WTC11 (cell line): ENCODE data around the gene TMEM252.

Experiments used
- CREB1 ChIP-seq: sonication (generic); formaldehyde crosslinking; IDR thresholded peaks from 2 replicates; pipeline ENCODE4 v1.8.0; 2023; ENCODE audit warnings: mild to moderate bottlenecking, missing genetic modification reagents
- CTCF ChIP-seq: fragments of 200-600 bp; IDR thresholded peaks from 2 replicates; pipeline ENCODE4 v1.8.0; 2022; ENCODE audit warnings: antibody characterized with exemption
- E2F1 ChIP-seq: sonication (generic); formaldehyde crosslinking; IDR thresholded peaks from 2 replicates; pipeline ENCODE4 v1.8.0; 2022; ENCODE audit warnings: mild to moderate bottlenecking, missing genetic modification reagents
- MAX ChIP-seq: sonication (generic); formaldehyde crosslinking; IDR thresholded peaks from 2 replicates; pipeline ENCODE4 v1.8.0; 2022; ENCODE audit warnings: mild to moderate bottlenecking, missing genetic modification reagents
- NFE2L1 ChIP-seq: sonication (generic); formaldehyde crosslinking; IDR thresholded peaks from 2 replicates; pipeline ENCODE4 v1.8.1; 2023; ENCODE audit warnings: missing genetic modification reagents
- NR3C1 ChIP-seq: sonication (generic); formaldehyde crosslinking; conservative IDR thresholded peaks from 2 replicates; pipeline ENCODE4 v1.8.1; 2023; ENCODE audit warnings: low read depth, mild to moderate bottlenecking, missing genetic modification reagents
- SMAD3 ChIP-seq: sonication (generic); formaldehyde crosslinking; IDR thresholded peaks from 2 replicates; pipeline ENCODE4 v1.8.0; 2022; ENCODE audit warnings: missing genetic modification reagents, mild to moderate bottlenecking, borderline replicate concordance
- TEAD1 ChIP-seq: sonication (generic); formaldehyde crosslinking; IDR thresholded peaks from 2 replicates; pipeline ENCODE4 v1.8.0; 2022; ENCODE audit warnings: mild to moderate bottlenecking, missing genetic modification reagents
- ZBTB21 ChIP-seq: sonication (generic); formaldehyde crosslinking; IDR thresholded peaks from 2 replicates; pipeline ENCODE4 v1.8.1; 2023; ENCODE audit warnings: mild to moderate bottlenecking, missing genetic modification reagents, borderline replicate concordance
- ZNF121 ChIP-seq: sonication (generic); formaldehyde crosslinking; IDR thresholded peaks from 2 replicates; pipeline ENCODE4 v1.8.0; 2023; ENCODE audit warnings: missing genetic modification reagents
- ZNF423 ChIP-seq: fragments of 250-450 bp; sonication (Bioruptor Pico); IDR thresholded peaks from 2 replicates; pipeline ENCODE4 v2.1.2; 2022; ENCODE audit warnings: mild to moderate bottlenecking, moderate library complexity
- TF ChIP-seq, protein P1 (sequence below): sonication (generic); formaldehyde crosslinking; IDR thresholded peaks from 2 replicates; pipeline ENCODE4 v1.8.0; 2022; ENCODE audit warnings: mild to moderate bottlenecking, missing genetic modification reagents
- TF ChIP-seq, protein P2 (sequence below): sonication (generic); formaldehyde crosslinking; conservative IDR thresholded peaks from 2 replicates; pipeline ENCODE4 v1.8.1; 2022; ENCODE audit warnings: mild to moderate bottlenecking, missing genetic modification reagents
- TF ChIP-seq, protein P3 (sequence below): sonication (generic); formaldehyde crosslinking; IDR thresholded peaks from 2 replicates; pipeline ENCODE4 v1.8.1; 2023; ENCODE audit warnings: mild to moderate bottlenecking, missing genetic modification reagents, moderate library complexity

DNA sequence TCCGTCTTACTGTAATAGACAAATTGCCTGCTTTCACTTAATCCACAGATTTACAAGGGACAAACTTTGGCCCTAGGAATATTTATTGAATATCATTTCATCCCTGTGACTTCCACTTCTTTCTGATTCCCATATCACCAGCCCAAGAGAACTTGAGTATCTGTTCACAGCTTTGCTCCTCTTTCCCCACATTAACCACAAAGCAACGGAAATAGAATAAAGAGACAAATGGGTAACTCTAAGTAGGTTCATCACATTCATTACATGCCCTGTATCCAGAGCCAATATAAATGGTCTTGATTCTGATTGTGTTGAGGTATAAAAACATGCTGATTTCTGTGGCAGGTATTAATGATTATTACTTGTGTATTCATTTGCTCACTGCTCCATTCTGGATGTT, 41.9 kb downstream of the TMEM252 start:
- TF ChIP-seq, protein P1, sequence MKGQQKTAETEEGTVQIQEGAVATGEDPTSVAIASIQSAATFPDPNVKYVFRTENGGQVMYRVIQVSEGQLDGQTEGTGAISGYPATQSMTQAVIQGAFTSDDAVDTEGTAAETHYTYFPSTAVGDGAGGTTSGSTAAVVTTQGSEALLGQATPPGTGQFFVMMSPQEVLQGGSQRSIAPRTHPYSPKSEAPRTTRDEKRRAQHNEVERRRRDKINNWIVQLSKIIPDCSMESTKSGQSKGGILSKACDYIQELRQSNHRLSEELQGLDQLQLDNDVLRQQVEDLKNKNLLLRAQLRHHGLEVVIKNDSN (CRISPR knock-in tag), result no peak
- TF ChIP-seq CTCF (no peak), CREB1 (no peak), MAX (CRISPR knock-in tag) (no peak), ZNF423 (CRISPR knock-in tag) (no peak), NFE2L1 (CRISPR knock-in tag) (no peak), ZNF121 (CRISPR knock-in tag) (no peak), SMAD3 (no peak), ZBTB21 (no peak), TEAD1 (CRISPR knock-in tag) (no peak), NR3C1 (no peak), E2F1 (CRISPR knock-in tag) (no peak)
- TF ChIP-seq, protein P2, sequence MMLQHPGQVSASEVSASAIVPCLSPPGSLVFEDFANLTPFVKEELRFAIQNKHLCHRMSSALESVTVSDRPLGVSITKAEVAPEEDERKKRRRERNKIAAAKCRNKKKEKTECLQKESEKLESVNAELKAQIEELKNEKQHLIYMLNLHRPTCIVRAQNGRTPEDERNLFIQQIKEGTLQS, result no peak
- TF ChIP-seq, protein P3, sequence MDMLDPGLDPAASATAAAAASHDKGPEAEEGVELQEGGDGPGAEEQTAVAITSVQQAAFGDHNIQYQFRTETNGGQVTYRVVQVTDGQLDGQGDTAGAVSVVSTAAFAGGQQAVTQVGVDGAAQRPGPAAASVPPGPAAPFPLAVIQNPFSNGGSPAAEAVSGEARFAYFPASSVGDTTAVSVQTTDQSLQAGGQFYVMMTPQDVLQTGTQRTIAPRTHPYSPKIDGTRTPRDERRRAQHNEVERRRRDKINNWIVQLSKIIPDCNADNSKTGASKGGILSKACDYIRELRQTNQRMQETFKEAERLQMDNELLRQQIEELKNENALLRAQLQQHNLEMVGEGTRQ, result no peak
